ENCODE results near the gene HIVEP2. TPM values are rescaled to one million over a fixed set of nuclear protein-coding genes. Genes with fewer than 3 reads are reported as not detected.
A peak's percentile ranks its signal among the peaks of the same experiment; 100 is the strongest.

HIVEP2 gene
- total and polyA plus RNA-seq, 2 experiments from 2014 or later = 8.3 to 21.0 TPM

DNA sequence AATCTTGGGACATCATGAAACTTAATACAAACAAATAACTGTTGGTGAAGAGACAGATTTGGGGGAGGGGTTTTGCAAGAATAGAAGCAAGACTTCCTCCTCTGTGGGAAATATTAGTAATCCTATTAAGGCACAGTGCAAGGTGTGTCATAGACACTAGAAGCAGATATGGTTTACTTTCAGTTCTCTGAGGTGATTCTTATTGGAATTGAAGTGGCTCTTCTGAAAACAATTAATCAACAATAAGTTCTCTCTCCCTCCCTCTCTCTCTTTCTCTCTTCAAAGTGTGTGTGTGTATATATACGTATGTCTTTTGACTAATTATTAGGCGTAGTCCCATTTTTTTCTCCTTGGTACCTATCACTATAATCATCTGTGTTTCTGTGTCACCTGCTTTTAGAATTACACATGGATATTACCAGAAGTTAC, 99.8 kb downstream of the HIVEP2 start:
- peak overlapping the region; percentile 59 for H3K4me3 ChIP-seq
- peak overlapping the region; percentile 84 for H3K4me2 ChIP-seq (ENCODE audit: unreplicated experiment)
- H3K79me2 ChIP-seq (ENCODE audit: insufficient read depth) = peaks cover 93% of the 10 kb centered on the region
- H3K9me3 ChIP-seq (ENCODE audit: low read depth) = no peaks in the 10 kb centered on the region
- H3F3A ChIP-seq (ENCODE audit: insufficient read depth) = peaks cover 81% of the 10 kb centered on the region
- H2AFZ ChIP-seq = peak overlapping the region; percentile 34
- 68 to 75% methylated on average over 2 of the region's 2 CpGs for WGBS, 2 experiments (ENCODE audit: low coverage in 1 of 2, low lambda C conversion rate in 2 of 2, missing lambda C conversion rate in 2 of 2)
- peaks cover 88% of the 10 kb centered on the region for H3K4me1 ChIP-seq (ENCODE audit: insufficient read depth)
- peak; percentile 71 for DNase-seq
- in situ Hi-C loops (cut with MboI) = no loop called here
- no peaks in the 10 kb centered on the region for H4K20me1 ChIP-seq (ENCODE audit: insufficient read depth)
- no peaks in the 10 kb centered on the region for H3K27me3 ChIP-seq (replicated peaks; ENCODE audit: insufficient read depth)
- TF ChIP-seq EZH2phosphoT487 (IDR thresholded peaks at IDR 0.05; ENCODE audit: insufficient read depth, low read depth) (no peak), EZH2 (IDR thresholded peaks at IDR 0.05; ENCODE audit: insufficient read depth, poor library complexity, severe bottlenecking) (no peak)
- H3K27ac ChIP-seq = peak overlapping the region; percentile 93
- no peaks in the 10 kb centered on the region for H3K9me2 ChIP-seq (ENCODE audit: insufficient read depth)
- H3K9ac ChIP-seq = peak overlapping the region; percentile 75
- H3K36me3 ChIP-seq (ENCODE audit: low read depth) = no peaks in the 10 kb centered on the region

DNA sequence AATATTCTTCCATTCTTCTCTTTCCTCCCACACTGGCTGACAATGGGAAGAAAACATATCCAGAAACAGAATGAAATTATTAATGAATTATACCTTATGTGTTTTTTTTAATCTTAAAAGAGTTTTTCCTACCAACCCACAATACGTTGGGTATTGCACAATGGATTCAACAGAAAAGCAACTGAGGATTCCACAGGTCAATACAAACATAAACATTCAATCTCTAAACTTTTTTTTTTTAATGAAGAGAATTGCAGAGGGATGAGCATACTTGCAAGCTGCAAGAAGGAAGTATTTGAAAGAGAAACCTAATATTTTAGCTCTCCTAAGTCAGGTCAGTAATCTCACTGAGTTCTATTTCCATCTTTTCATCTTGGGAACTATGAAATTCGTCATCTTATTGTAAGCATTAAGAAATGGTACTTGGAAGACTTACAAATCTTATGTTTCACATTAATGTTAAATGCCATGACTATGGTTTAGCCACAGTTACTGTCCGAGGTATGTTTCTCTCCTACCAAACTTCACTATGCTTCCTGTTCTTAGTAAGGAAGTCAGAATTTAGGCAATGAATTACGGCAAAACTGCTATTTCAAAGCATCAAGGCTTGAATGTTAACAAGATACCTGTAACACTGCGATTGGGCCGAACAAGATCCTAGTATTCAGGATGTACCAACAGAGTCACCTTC, 100.8 kb downstream of the HIVEP2 start:
- in situ Hi-C loops (cut with MboI) = no loop called here

DNA sequence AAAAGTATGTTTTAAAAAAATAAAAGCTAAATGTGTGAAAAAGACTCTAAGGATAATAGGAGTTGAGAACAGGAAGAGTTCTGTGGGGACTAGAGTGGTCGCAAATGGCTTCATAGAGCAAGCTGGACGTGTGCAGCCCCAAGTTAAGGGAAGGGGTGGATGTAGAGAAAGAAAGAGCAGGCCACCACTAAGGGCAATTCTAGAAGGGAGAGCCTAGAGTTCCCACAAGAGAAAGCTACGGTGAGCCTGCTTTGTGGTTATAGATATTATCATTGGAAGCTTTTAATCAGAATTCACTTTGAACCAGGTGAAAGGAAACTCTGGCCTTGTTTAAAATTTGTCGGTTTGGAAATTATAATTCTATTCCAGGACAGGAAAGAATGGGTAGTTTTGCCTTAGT, 101.6 kb downstream of the HIVEP2 start:
- Histone ChIP-seq H3F3A (ENCODE audit: insufficient read depth) (peaks cover 87% of the 10 kb centered on the region), H3K9ac (peak overlapping the region; percentile 70), H4K20me1 (ENCODE audit: insufficient read depth) (no peaks in the 10 kb centered on the region), H3K27ac (peak overlapping the region; percentile 93), H3K4me3 (peak overlapping the region; percentile 60; the same call in 1 of the 2 replicates), H3K4me1 (ENCODE audit: insufficient read depth) (peaks cover 77% of the 10 kb centered on the region), H2AFZ (no peak overlapping the region), H3K4me2 (ENCODE audit: unreplicated experiment) (peak overlapping the region; percentile 80), H3K9me3 (ENCODE audit: low read depth) (no peaks in the 10 kb centered on the region), H3K9me2 (ENCODE audit: insufficient read depth) (no peaks in the 10 kb centered on the region), H3K79me2 (ENCODE audit: insufficient read depth) (peaks cover 92% of the 10 kb centered on the region), H3K36me3 (ENCODE audit: low read depth) (no peaks in the 10 kb centered on the region), H3K27me3 (replicated peaks; ENCODE audit: insufficient read depth) (no peaks in the 10 kb centered on the region)
- in situ Hi-C loops (cut with MboI) = no loop called here
- 98 to 99% methylated on average over 4 of the region's 4 CpGs for WGBS, 2 experiments (ENCODE audit: low coverage in 1 of 2, low lambda C conversion rate in 2 of 2, missing lambda C conversion rate in 2 of 2)
- TF ChIP-seq EZH2 (IDR thresholded peaks at IDR 0.05; ENCODE audit: insufficient read depth, poor library complexity, severe bottlenecking) (no peak), EZH2phosphoT487 (IDR thresholded peaks at IDR 0.05; ENCODE audit: insufficient read depth, low read depth) (no peak)
- no peak for DNase-seq

More for the DNA sequence above, 100.8 kb downstream of the HIVEP2 start:
- no peaks in the 10 kb centered on the region for H4K20me1 ChIP-seq (ENCODE audit: insufficient read depth)
- H3K4me3 ChIP-seq = peak overlapping the region; percentile 59; the same call in 1 of the 2 replicates
- H3F3A ChIP-seq (ENCODE audit: insufficient read depth) = peaks cover 80% of the 10 kb centered on the region
- TF ChIP-seq EZH2phosphoT487 (IDR thresholded peaks at IDR 0.05; ENCODE audit: insufficient read depth, low read depth) = no peak
- TF ChIP-seq EZH2 (IDR thresholded peaks at IDR 0.05; ENCODE audit: insufficient read depth, poor library complexity, severe bottlenecking) = no peak
- H3K79me2 ChIP-seq (ENCODE audit: insufficient read depth) = peaks cover 92% of the 10 kb centered on the region
- peak overlapping the region; percentile 93 for H3K27ac ChIP-seq
- no peaks in the 10 kb centered on the region for H3K9me2 ChIP-seq (ENCODE audit: insufficient read depth)
- WGBS, 2 experiments (ENCODE audit: low coverage in 1 of 2, low lambda C conversion rate in 2 of 2, missing lambda C conversion rate in 2 of 2) = 57 to 61% methylated on average over 6 of the region's 6 CpGs
- no peak overlapping the region for H2AFZ ChIP-seq
- H3K36me3 ChIP-seq (ENCODE audit: low read depth) = no peaks in the 10 kb centered on the region
- no peaks in the 10 kb centered on the region for H3K9me3 ChIP-seq (ENCODE audit: low read depth)
- DNase-seq = peak; percentile 76
- peaks cover 79% of the 10 kb centered on the region for H3K4me1 ChIP-seq (ENCODE audit: insufficient read depth)
- H3K27me3 ChIP-seq (replicated peaks; ENCODE audit: insufficient read depth) = no peaks in the 10 kb centered on the region
- H3K9ac ChIP-seq = peak overlapping the region; percentile 75
- H3K4me2 ChIP-seq (ENCODE audit: unreplicated experiment) = peak overlapping the region; percentile 84

DNA sequence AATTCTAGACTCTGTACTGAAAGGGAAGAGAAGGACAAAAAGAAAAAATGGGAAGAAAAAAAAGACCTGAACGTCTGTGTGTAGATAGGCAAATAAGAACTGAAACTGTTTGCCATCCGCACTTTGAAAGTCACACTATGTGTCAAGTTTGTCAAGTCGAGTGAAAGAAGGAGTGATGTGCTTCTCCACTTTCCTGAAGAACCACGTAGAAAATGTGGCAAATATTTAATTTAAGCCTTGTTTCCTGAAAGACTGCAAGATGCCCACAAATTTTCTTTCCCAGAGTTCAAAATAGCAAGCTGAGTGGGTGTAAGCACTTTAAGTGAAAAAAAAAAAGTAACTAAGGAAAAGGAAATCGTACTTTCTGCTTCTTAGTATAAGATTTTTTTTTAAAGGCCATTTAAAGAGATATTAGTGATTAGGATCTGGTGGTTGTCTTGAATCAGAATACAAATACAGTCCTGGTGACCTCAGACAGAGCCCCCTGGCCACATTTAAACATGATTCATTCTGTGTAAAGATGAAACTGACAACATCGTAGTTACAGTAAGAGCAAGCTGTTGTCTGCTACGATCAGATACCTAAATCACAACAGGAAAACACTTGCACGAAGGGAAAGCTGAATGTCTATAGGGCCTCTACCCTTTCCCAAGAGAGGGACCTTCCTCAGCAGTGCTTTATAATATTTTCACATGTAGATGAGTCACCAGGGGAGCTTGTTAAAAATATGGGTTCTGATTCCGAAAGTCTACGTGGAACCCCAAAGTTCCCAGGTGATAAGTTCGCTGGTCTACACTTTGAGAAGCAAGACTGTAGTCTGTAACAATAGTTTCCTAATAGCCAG, 102.3 kb downstream of the HIVEP2 start:
- H3K4me2 ChIP-seq (ENCODE audit: unreplicated experiment) = peak overlapping the region; percentile 80
- peaks cover 88% of the 10 kb centered on the region for H3F3A ChIP-seq (ENCODE audit: insufficient read depth)
- H2AFZ ChIP-seq = peak overlapping the region; percentile 20
- peak overlapping the region; percentile 70 for H3K9ac ChIP-seq
- H3K9me2 ChIP-seq (ENCODE audit: insufficient read depth) = no peaks in the 10 kb centered on the region
- in situ Hi-C loops (cut with MboI) = no loop called here
- peaks cover 92% of the 10 kb centered on the region for H3K79me2 ChIP-seq (ENCODE audit: insufficient read depth)
- 44 to 47% methylated on average over 11 of the region's 11 CpGs for WGBS, 2 experiments (ENCODE audit: low coverage in 1 of 2, low lambda C conversion rate in 2 of 2, missing lambda C conversion rate in 2 of 2)
- TF ChIP-seq EZH2phosphoT487 (IDR thresholded peaks at IDR 0.05; ENCODE audit: insufficient read depth, low read depth) (no peak), EZH2 (IDR thresholded peaks at IDR 0.05; ENCODE audit: insufficient read depth, poor library complexity, severe bottlenecking) (no peak)
- DNase-seq = peak; percentile 67
- no peaks in the 10 kb centered on the region for H4K20me1 ChIP-seq (ENCODE audit: insufficient read depth)
- H3K4me3 ChIP-seq = peak overlapping the region; percentile 60
- no peaks in the 10 kb centered on the region for H3K36me3 ChIP-seq (ENCODE audit: low read depth)
- H3K27me3 ChIP-seq (replicated peaks; ENCODE audit: insufficient read depth) = no peaks in the 10 kb centered on the region
- H3K27ac ChIP-seq = peak overlapping the region; percentile 93
- H3K4me1 ChIP-seq (ENCODE audit: insufficient read depth) = peaks cover 77% of the 10 kb centered on the region
- no peaks in the 10 kb centered on the region for H3K9me3 ChIP-seq (ENCODE audit: low read depth)
